Gastroesophageal sphincter (tissue), 4 donors: ENCODE measurements around the gene PER2. TPM values are rescaled to one million over a fixed set of nuclear protein-coding genes. Genes with fewer than 3 reads are reported as not detected.
"Not testable (repeated sequence)": the region's sequence is repeated elsewhere in the genome, so short reads cannot be mapped to it uniquely, and the experiment has no call there.

ENCODE experiments used
- ATAC-seq: fragments of 150-250 bp; one replicate; pipeline ENCODE4 v1.9.1; 2016; ENCODE audit warnings: mild to moderate bottlenecking, moderate library complexity
- H3K27ac ChIP-seq, 4 donors: fragments of 200-600 bp; sonication (generic) in 3 of 4; 1 replicate in 3 of 4; 2 replicates in 1 of 4; pipeline ENCODE4 v1.5.1; 2016 to 2019
- H3K27me3 ChIP-seq: fragments of 200-600 bp; sonication (generic); one replicate; pipeline ENCODE4 v1.5.1; 2019
- H3K36me3 ChIP-seq, 2 donors: fragments of 200-600 bp; sonication (generic); one replicate each; pipeline ENCODE4 v1.5.1; 2019; ENCODE audit warnings: control low read depth in 1 of 2
- H3K4me1 ChIP-seq, 3 donors: fragments of 200-600 bp; sonication (generic); 1 replicate in 2 of 3; 2 replicates in 1 of 3; pipeline ENCODE4 v1.5.1; 2016 to 2019; ENCODE audit warnings: control low read depth in 2 of 3
- H3K4me3 ChIP-seq, 2 donors: fragments of 200-600 bp; sonication (generic); one replicate each; pipeline ENCODE4 v1.5.1; 2019; ENCODE audit warnings: mild to moderate bottlenecking in 1 of 2, moderate library complexity in 1 of 2
- H3K9me3 ChIP-seq, 3 donors: fragments of 200-600 bp; sonication (generic); one replicate each; pipeline ENCODE4 v1.5.1; 2017 to 2019; ENCODE audit warnings: control low read depth in 2 of 3
- CTCF ChIP-seq, 4 experiments: fragments of 200-600 bp in 2 of 4; fragments of 450-650 bp in 2 of 4; sonication (generic) in 1 of 4; IDR thresholded peaks; one replicate each; pipeline ENCODE4 v1.5.1; 2017 to 2019; ENCODE audit warnings: antibody characterized with exemption in 4 of 4, mild to moderate bottlenecking in 2 of 4, moderate library complexity in 2 of 4
- EP300 ChIP-seq: sonication (generic); formaldehyde crosslinking; IDR thresholded peaks from one replicate; pipeline ENCODE4 v1.6.1; 2017; ENCODE audit warnings: antibody characterized with exemption, mild to moderate bottlenecking
- POLR2A ChIP-seq, 2 donors: fragments of 450-650 bp; IDR thresholded peaks; one replicate each; pipeline ENCODE4 v1.6.1; 2017; ENCODE audit warnings: antibody characterized with exemption in 2 of 2, mild to moderate bottlenecking in 2 of 2, moderate library complexity in 1 of 2
- POLR2AphosphoS5 ChIP-seq: sonication (generic); formaldehyde crosslinking; IDR thresholded peaks from one replicate; pipeline ENCODE4 v1.6.1; 2017; ENCODE audit warnings: antibody characterized with exemption
- WGBS, 2 donors: methylation state at CpG; one replicate each; pipeline ENCODE4 v1.1.5; 2018; ENCODE audit warnings: low coverage in 1 of 2; 5-methylcytosine and 5-hydroxymethylcytosine counted together
- total RNA-seq, 4 donors: library from RNA; depleted of rRNA; stranded (reverse); fragments of >200 nt; gene quantifications; one replicate each; pipeline ENCODE4 v1.1.0, GENCODE V29; 2016

Gene PER2
- total RNA-seq = 10 to 100 TPM in 3 of 4 donors, 1 to 10 TPM in 1; 8.7 to 20.5 (median 17.0) TPM

GRCh38 chr2:238287737-238288649, at the start of gene PER2:
TSS of gene PER2 (minus strand) at chr2:238288610. CDS start at chr2:238277936, 10,674 bp downstream.
- Histone ChIP-seq H3K27ac (peak within 1 kb of the TSS; percentile 96 to 99 (median 98)), H3K27me3 (no peaks in the 10 kb centered on the region), H3K36me3 (no peaks in the 10 kb centered on the region), H3K4me1 (peaks cover 11 to 64% (median 42%) of the 10 kb centered on the region in 3 donors), H3K9me3 (no peaks in the 10 kb centered on the region), H3K4me3 (peak within 1 kb of the TSS; percentile 80 to 85)
- no peak for TF ChIP-seq EP300
- peak in 2 of 4 experiments; percentile 16 to 28 for TF ChIP-seq CTCF (IDR thresholded peaks at IDR 0.05)
- peak; percentile 72 for TF ChIP-seq POLR2AphosphoS5
- peak in 1 of 2 donors; percentile 36 for TF ChIP-seq POLR2A (IDR thresholded peaks at IDR 0.05)
- ATAC-seq = peak; percentile 49
- 0 to 6% methylated on average over 3 of the region's 65 CpGs for WGBS, 2 donors

DNA sequence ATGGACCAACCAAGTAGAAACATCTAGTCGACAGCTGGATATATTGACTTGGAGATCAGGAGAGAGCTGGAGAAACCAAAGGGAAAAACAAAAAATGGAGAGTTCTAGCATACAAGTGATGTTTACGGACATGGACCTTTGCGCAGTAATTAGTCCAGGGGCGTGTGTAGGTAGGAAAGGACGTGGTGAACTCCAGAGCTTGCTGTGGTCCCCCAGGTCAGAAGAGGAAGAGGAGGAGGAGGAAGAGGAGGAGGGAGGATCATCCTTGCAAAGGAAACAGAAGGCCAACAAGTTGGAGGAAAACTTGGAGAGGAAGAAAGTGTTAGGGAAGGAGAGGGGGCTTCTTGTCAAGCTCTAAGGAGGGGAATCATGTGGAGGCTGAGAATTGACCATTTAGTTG, 49.4 kb upstream of the PER2 start:
- ATAC-seq = no peak
- Histone ChIP-seq H3K4me1 (no peaks in the 10 kb centered on the region), H3K27me3 (no peaks in the 10 kb centered on the region), H3K4me3 (no peak overlapping the region), H3K9me3 (no peaks in the 10 kb centered on the region), H3K27ac (no peak overlapping the region), H3K36me3 (peaks cover 0 to 31% of the 10 kb centered on the region in 2 donors)
- WGBS, 2 donors = 83 to 85% methylated on average over 1 to 5 of the region's 5 CpGs
- TF ChIP-seq EP300 (no peak), CTCF (IDR thresholded peaks at IDR 0.05) (no peak), POLR2AphosphoS5 (no peak), POLR2A (IDR thresholded peaks at IDR 0.05) (no peak)

DNA sequence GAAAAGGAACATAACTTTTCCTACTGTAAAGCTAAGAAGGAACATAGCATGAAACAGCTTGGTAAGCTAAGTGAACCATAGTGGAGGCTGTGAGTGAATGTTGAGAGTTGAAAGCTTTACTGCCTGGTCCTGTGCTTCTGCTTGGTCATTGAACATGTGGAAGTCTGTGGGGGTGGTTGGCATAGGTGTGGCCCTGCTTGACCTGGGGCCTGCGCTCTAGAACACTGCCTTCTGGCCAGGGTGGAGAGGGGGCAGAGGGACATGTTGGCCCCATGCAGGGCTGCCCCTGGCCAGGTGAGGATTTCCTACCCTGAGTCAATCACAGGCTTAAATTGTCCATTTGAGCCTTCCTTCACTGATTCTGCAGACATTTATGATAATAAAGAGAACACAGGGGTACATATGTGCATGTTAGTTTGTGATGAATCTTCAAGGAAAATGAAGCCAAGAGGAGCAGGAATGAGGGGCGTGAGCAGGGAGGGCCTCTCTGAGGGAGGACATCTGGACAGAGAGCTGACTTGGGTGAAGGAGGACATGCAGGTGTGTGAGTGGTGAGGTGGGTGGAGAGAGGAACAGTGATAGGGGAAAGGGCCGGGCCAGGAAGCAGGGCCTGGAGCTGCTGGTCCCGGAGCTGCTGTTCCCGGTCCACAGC, 48.5 kb upstream of the PER2 start:
- Histone ChIP-seq H3K9me3 (no peaks in the 10 kb centered on the region), H3K27me3 (no peaks in the 10 kb centered on the region), H3K36me3 (peaks cover 0 to 33% of the 10 kb centered on the region in 2 donors), H3K4me1 (no peaks in the 10 kb centered on the region), H3K4me3 (no peak overlapping the region), H3K27ac (no peak overlapping the region)
- TF ChIP-seq POLR2A (IDR thresholded peaks at IDR 0.05) = no peak
- no peak for TF ChIP-seq EP300
- 80 to 90% methylated on average over 3 to 4 of the region's 5 CpGs for WGBS, 2 donors
- no peak for ATAC-seq

- Histone ChIP-seq H3K27me3 (no peaks in the 10 kb centered on the region), H3K36me3 (peaks cover 0 to 39% of the 10 kb centered on the region in 2 donors), H3K4me3 (no peak overlapping the region), H3K27ac (no peak overlapping the region), H3K9me3 (no peaks in the 10 kb centered on the region), H3K4me1 (no peaks in the 10 kb centered on the region)
- ATAC-seq = no peak
- no peak for TF ChIP-seq CTCF (IDR thresholded peaks at IDR 0.05)
- TF ChIP-seq EP300 = no peak
- TF ChIP-seq POLR2AphosphoS5 = no peak
- no peak for TF ChIP-seq POLR2A (IDR thresholded peaks at IDR 0.05)
- 100% methylated on average over 1 of the region's 2 CpGs; no CpG with 5 or more reads in 1 of the 2 donors for WGBS, 2 donors
Measured at GRCh38 chr2:238336151-238336550, 47.7 kb upstream of the PER2 start.

DNA sequence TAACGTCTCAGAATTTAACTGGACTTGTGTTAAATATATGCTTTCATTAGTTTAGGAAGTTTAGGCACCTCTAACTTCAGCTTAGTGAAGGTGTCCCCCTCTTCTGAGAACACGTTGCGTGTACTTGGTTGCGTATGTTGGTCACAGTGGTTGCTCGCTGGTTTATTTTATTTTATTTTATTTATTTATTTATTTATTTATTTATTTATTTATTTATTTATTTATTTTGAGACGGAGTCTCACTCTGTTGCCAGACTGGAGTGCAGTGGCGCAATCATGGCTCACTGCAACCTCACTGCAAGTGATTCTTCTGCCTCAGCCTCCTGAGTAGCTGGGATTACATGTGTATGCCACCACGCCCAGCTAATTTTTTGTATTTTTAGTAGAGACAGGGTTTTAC, 47.2 kb upstream of the PER2 start:
- not testable (repeated sequence) for ATAC-seq, H3K4me3 ChIP-seq, H3K9me3 ChIP-seq, H3K4me1 ChIP-seq, H3K27ac ChIP-seq, H3K27me3 ChIP-seq
- WGBS, 2 donors = 94 to 95% methylated on average over 6 to 7 of the region's 8 CpGs
- H3K36me3 ChIP-seq = peaks cover 0 to 45% of the 10 kb centered on the region in 2 donors
